PC-3 (cell line): Measurements from ENCODE around the gene SARDH. TPM values are rescaled to one million over a fixed set of nuclear protein-coding genes. Genes with fewer than 3 reads are reported as not detected.

ENCODE experiments used
- ATAC-seq: fragments of 200-7000 bp; cut with Tn5 transposase; 2 replicates; pipeline ENCODE4 v1.9.1; 2020; ENCODE audit warnings: mild to moderate bottlenecking, moderate library complexity
- BruUV-seq: library from RNA; stranded (reverse); fragments of 400-500 nt; replicated peaks from 2 replicates; lab custom pipeline; 2021; lab: Mats Ljungman, UMichigan
- CTCF ChIA-PET: fragments of 300-600 bp; sonication (Branson Sonifier 250); formaldehyde crosslinking; loops from one replicate; lab custom pipeline; 2022; ENCODE audit warnings: antibody characterized with exemption; lab: Charles Lee
- POLR2A ChIA-PET: fragments of 300-600 bp; sonication (Branson Sonifier 250); formaldehyde crosslinking; loops from one replicate; lab custom pipeline; 2022; ENCODE audit warnings: antibody characterized with exemption; ENCODE audit not compliant: unreplicated experiment; lab: Charles Lee
- DNase-seq: peaks from one replicate; pipeline ENCODE4 v3.0.0-alpha.2; 2015
- H2AFZ ChIP-seq: fragments of 300-600 bp; sonication (generic); 2 replicates; pipeline ENCODE4 v1.6.0; 2016; ENCODE audit warnings: antibody characterized with exemption, low read length
- H3F3A ChIP-seq: fragments of 300-600 bp; sonication (generic); one replicate; pipeline ENCODE4 v1.6.0; 2017; ENCODE audit warnings: antibody characterized with exemption, low read length, control low read depth, mild to moderate bottlenecking; ENCODE audit not compliant: unreplicated experiment
- H3K27ac ChIP-seq: fragments of 300-600 bp; sonication (generic); 2 replicates; pipeline ENCODE4 v1.5.1; 2016; ENCODE audit warnings: mild to moderate bottlenecking, low read length
- H3K27me3 ChIP-seq: fragments of 300-600 bp; sonication (generic); 2 replicates; pipeline ENCODE4 v1.6.1; 2016; ENCODE audit warnings: low read length, mixed read lengths
- H3K36me3 ChIP-seq: fragments of 300-600 bp; sonication (generic); 2 replicates; pipeline ENCODE4 v1.6.1; 2016; ENCODE audit warnings: low read depth, mixed run types, low read length, mixed read lengths
- H3K4me1 ChIP-seq: fragments of 300-600 bp; sonication (generic); 2 replicates; pipeline ENCODE4 v1.5.1; 2016; ENCODE audit warnings: low read length; ENCODE audit not compliant: insufficient read depth
- H3K4me2 ChIP-seq: fragments of 300-600 bp; sonication (generic); 2 replicates; pipeline ENCODE4 v1.6.0; 2016; ENCODE audit warnings: low read length
- H3K4me3 ChIP-seq: fragments of 300-600 bp; sonication (generic); 2 replicates; pipeline ENCODE4 v1.5.1; 2016; ENCODE audit warnings: mild to moderate bottlenecking, low read length, mixed read lengths
- H3K79me2 ChIP-seq: fragments of 300-600 bp; sonication (generic); 2 replicates; pipeline ENCODE4 v1.6.1; 2017; ENCODE audit warnings: low read length, mixed read lengths
- H3K9ac ChIP-seq: fragments of 300-600 bp; sonication (generic); 2 replicates; pipeline ENCODE4 v1.6.0; 2016; ENCODE audit warnings: mild to moderate bottlenecking, low read length
- H3K9me2 ChIP-seq: fragments of 300-600 bp; sonication (generic); replicated peaks from 2 replicates; pipeline ENCODE4 v1.6.1; 2016; ENCODE audit warnings: mixed run types, low read length, mixed read lengths
- H3K9me3 ChIP-seq: fragments of 300-600 bp; sonication (generic); 2 replicates; pipeline ENCODE4 v1.6.1; 2016; ENCODE audit warnings: low read length, mixed read lengths
- H4K20me1 ChIP-seq: fragments of 300-600 bp; sonication (generic); 2 replicates; pipeline ENCODE4 v1.6.1; 2016; ENCODE audit warnings: low read length, mixed read lengths
- EZH2 ChIP-seq: fragments of 300-600 bp; sonication (generic); IDR thresholded peaks from one replicate; pipeline ENCODE4 v1.6.1; 2017; ENCODE audit warnings: antibody characterized with exemption, mild to moderate bottlenecking, low read length; ENCODE audit not compliant: unreplicated experiment
- EZH2phosphoT487 ChIP-seq: fragments of 300-600 bp; sonication (generic); IDR thresholded peaks from 2 replicates; pipeline ENCODE4 v1.6.1; 2018; ENCODE audit warnings: mild to moderate bottlenecking, antibody characterized with exemption, low read length, borderline replicate concordance
- intact Hi-C: fragments of 100-400 bp; cut with micrococcal nuclease; formaldehyde crosslinking; loops from 2 replicates; pipeline ENCODE4 v1.9.0; 2023
- total RNA-seq: library from RNA; depleted of rRNA; stranded (reverse); fragments of >200 nt; gene quantifications from 2 replicates; pipeline ENCODE4 v1.2.3, GENCODE V29; 2014
- TF ChIP-seq, protein P1 (sequence below): fragments of 300-600 bp; sonication (generic); conservative IDR thresholded peaks from 2 replicates; pipeline ENCODE4 v1.5.1; 2017; ENCODE audit warnings: antibody characterized with exemption, low read depth, mild to moderate bottlenecking, low read length

The SARDH gene
- total RNA-seq, 1 experiment from 2014 or later = 3.4 TPM

DNA sequence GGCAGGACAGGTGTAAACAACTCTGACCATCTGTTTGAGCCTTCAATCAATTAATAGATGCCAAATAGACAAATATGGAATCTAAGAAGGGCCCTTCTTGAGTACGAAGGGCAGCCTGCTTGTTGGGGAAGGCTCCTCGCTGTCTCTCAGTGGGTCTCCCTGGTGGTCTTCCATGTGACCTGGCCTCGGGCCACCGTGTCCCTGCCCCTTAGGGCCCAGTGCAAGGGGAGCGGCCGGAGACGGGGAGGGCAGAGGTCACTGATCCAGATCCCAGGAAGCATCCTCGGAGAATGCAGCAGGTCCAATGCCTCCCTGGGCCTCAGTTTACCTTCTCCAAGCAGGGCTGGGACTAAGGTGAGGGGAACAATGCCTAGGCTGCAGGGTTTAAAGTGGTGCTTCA is 99.4 kb downstream of the SARDH start:
- no peak overlapping the region for H3K4me2 ChIP-seq
- intact Hi-C loops = no loop called here
- H4K20me1 ChIP-seq = no peaks in the 10 kb centered on the region
- no peak for TF ChIP-seq EZH2
- H3K79me2 ChIP-seq = no peaks in the 10 kb centered on the region
- no peak for ATAC-seq
- no peaks in the 10 kb centered on the region for H3K4me1 ChIP-seq
- BruUV-seq = no TSS peak
- no peak overlapping the region for H3K27ac ChIP-seq
- no peak for DNase-seq
- POLR2A ChIA-PET = no interaction called here
- H3K9me2 ChIP-seq = no peaks in the 10 kb centered on the region
- no peaks in the 10 kb centered on the region for H3K36me3 ChIP-seq
- H3F3A ChIP-seq = no peaks in the 10 kb centered on the region
- H2AFZ ChIP-seq = no peak overlapping the region
- no peak overlapping the region for H3K4me3 ChIP-seq
- CTCF ChIA-PET = no interaction called here
- H3K9ac ChIP-seq = no peak overlapping the region
- no peaks in the 10 kb centered on the region for H3K9me3 ChIP-seq
- H3K27me3 ChIP-seq = 0 out of 2 replicates have a peak, but pooled peaks cover 4% of the 10 kb centered on the region

DNA sequence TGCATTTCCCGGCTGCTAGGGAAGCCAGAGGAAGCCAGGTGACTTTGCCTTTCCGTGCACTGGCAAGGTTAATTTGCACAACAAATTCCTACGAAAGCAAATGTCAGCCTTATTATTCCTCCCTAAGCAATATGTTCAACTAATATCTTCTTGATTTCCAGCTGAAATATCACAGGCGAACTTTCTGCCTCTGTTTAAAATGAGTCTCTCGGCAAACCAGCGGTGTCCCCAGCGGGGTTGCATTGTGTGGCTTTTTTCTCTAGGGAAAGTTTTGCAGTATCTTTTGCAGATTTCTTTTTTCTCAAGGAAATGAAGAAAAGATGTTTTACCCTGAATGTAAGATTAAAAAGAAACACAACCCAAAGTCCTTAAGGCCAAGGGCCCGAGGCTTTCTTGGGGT is 100.1 kb downstream of the SARDH start:
- no peaks in the 10 kb centered on the region for H3K79me2 ChIP-seq
- no peaks in the 10 kb centered on the region for H4K20me1 ChIP-seq
- 0 out of 2 replicates have a peak, but pooled peaks cover 4% of the 10 kb centered on the region for H3K27me3 ChIP-seq
- H3K9me2 ChIP-seq = no peaks in the 10 kb centered on the region
- H3K9ac ChIP-seq = no peak overlapping the region
- no peak overlapping the region for H3K4me3 ChIP-seq
- no peak overlapping the region for H3K27ac ChIP-seq
- no peaks in the 10 kb centered on the region for H3F3A ChIP-seq
- ChIA-PET POLR2A (no interaction called here), CTCF (no interaction called here)
- no peak overlapping the region for H3K4me2 ChIP-seq
- H3K9me3 ChIP-seq = no peaks in the 10 kb centered on the region
- TF ChIP-seq, protein P1, sequence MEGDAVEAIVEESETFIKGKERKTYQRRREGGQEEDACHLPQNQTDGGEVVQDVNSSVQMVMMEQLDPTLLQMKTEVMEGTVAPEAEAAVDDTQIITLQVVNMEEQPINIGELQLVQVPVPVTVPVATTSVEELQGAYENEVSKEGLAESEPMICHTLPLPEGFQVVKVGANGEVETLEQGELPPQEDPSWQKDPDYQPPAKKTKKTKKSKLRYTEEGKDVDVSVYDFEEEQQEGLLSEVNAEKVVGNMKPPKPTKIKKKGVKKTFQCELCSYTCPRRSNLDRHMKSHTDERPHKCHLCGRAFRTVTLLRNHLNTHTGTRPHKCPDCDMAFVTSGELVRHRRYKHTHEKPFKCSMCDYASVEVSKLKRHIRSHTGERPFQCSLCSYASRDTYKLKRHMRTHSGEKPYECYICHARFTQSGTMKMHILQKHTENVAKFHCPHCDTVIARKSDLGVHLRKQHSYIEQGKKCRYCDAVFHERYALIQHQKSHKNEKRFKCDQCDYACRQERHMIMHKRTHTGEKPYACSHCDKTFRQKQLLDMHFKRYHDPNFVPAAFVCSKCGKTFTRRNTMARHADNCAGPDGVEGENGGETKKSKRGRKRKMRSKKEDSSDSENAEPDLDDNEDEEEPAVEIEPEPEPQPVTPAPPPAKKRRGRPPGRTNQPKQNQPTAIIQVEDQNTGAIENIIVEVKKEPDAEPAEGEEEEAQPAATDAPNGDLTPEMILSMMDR = no peak
- TF ChIP-seq EZH2 (no peak), EZH2phosphoT487 (no peak)
- no peak overlapping the region for H2AFZ ChIP-seq
- no peaks in the 10 kb centered on the region for H3K36me3 ChIP-seq
- BruUV-seq = no TSS peak
- DNase-seq = no peak
- ATAC-seq = no peak
- H3K4me1 ChIP-seq = no peaks in the 10 kb centered on the region
- intact Hi-C loops = no loop called here

DNA sequence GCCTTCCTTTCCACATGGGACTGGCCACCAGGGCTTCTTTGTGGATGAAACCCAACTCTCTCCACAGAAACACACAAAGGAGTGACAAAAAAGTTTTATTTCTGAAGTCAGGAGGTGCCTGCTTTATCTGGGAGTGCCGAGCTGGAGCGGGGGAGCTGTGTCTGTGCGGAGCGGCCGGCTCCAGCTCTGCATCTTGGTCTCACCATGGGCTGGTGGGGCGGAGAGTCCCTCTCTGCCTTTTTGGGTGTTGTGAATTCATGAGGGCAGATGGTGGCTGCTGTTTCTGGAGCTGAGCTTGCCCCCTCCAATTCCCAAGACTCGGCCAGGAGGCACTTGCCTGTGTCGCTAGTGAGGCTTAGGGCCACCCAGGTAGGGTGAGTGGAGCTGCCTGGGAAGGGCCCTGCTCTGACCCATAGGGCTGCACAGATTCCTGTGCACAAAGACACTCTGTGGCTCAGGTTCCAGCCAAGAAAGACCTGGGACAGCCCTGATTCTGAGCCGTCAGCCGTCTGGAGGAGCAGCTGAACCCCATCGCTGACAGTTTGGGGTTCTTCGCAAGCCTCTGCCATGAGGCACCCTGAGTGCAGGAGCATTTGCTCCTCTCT is 100.6 kb downstream of the SARDH start:
- POLR2A ChIA-PET = no interaction called here
- no peak for DNase-seq
- CTCF ChIA-PET = no interaction called here
- no peak for ATAC-seq
- no peaks in the 10 kb centered on the region for H3K4me1 ChIP-seq
- H3K9me3 ChIP-seq = no peaks in the 10 kb centered on the region
- TF ChIP-seq EZH2 (no peak), EZH2phosphoT487 (no peak)
- TF ChIP-seq, protein P1 = no peak
- no peaks in the 10 kb centered on the region for H3F3A ChIP-seq
- H3K27ac ChIP-seq = no peak overlapping the region
- intact Hi-C loops = no loop called here
- no peak overlapping the region for H3K4me3 ChIP-seq
- H3K9me2 ChIP-seq = no peaks in the 10 kb centered on the region
- no peak overlapping the region for H3K9ac ChIP-seq
- H3K36me3 ChIP-seq = no peaks in the 10 kb centered on the region
- H4K20me1 ChIP-seq = no peaks in the 10 kb centered on the region
- H2AFZ ChIP-seq = no peak overlapping the region
- no peak overlapping the region for H3K4me2 ChIP-seq
- BruUV-seq = no TSS peak
- no peaks in the 10 kb centered on the region for H3K79me2 ChIP-seq
- 0 out of 2 replicates have a peak, but pooled peaks cover 4% of the 10 kb centered on the region for H3K27me3 ChIP-seq
